Psoas muscle (tissue), 8 donors: ENCODE measurements around the gene SRSF3. TPM values are rescaled to one million over a fixed set of nuclear protein-coding genes. Genes with fewer than 3 reads are reported as not detected.

ENCODE experiments used
- ATAC-seq, 4 donors: fragments of 200-7000 bp; cut with Tn5 transposase; one replicate each; pipeline ENCODE4 v1.9.1; 2020; ENCODE audit warnings: moderate library complexity in 3 of 4, mild to moderate bottlenecking in 2 of 4
- DNase-seq, 2 donors: peaks; one replicate each; pipeline ENCODE4 v3.0.0-alpha.2; 2020
- H3K27ac ChIP-seq: fragments of 200-600 bp; one replicate; pipeline ENCODE4 v1.8.0; 2022
- H3K27me3 ChIP-seq, 3 donors: fragments of 200-600 bp in 1 of 3; one replicate each; pipeline versions ENCODE4 v1.6.1 to v1.8.0; 2013 to 2022; ENCODE audit warnings: low read length in 2 of 3, mild to moderate bottlenecking in 2 of 3, moderate library complexity in 1 of 3; ENCODE audit not compliant: insufficient read depth in 3 of 3
- H3K36me3 ChIP-seq, 2 donors: fragments of 200-600 bp in 1 of 2; one replicate each; pipeline versions ENCODE4 v1.6.1 to v1.8.0; 2013 to 2022; ENCODE audit warnings: low read depth in 1 of 2, mild to moderate bottlenecking in 1 of 2, moderate library complexity in 1 of 2; ENCODE audit not compliant: insufficient read depth in 1 of 2
- H3K4me1 ChIP-seq: fragments of 200-600 bp; one replicate; pipeline ENCODE4 v1.8.0; 2022
- H3K4me3 ChIP-seq: fragments of 200-600 bp; one replicate; pipeline ENCODE4 v1.8.0; 2022; ENCODE audit warnings: mild to moderate bottlenecking
- H3K9me3 ChIP-seq: fragments of 200-600 bp; one replicate; pipeline ENCODE4 v1.8.0; 2022
- CTCF ChIP-seq: fragments of 200-600 bp; IDR thresholded peaks from one replicate; pipeline ENCODE4 v1.8.0; 2022; ENCODE audit warnings: antibody characterized with exemption
- WGBS, 3 donors: extraction: QIAGEN DNeasy Blood & Tissue Kit; methylation state at CpG; one replicate each; pipeline versions ENCODE4 v1.1.6 to v1.1.7; 2013; 5-methylcytosine and 5-hydroxymethylcytosine counted together
- intact Hi-C, 2 donors: fragments of 100-400 bp; cut with DNase I; formaldehyde crosslinking; loops; one replicate each; pipeline versions ENCODE4 v1.11.0 to v1.14.2; 2022
- polyA plus RNA-seq, 3 donors: library from polyadenylated mRNA; stranded (reverse); fragments of 200-250 nt; gene quantifications; one replicate each; pipeline ENCODE4 v1.2.3, GENCODE V29; 2013
- total RNA-seq, 4 donors: library from RNA; stranded (reverse); fragmentation: NEBNext Ultra II Directional in 2 of 4; extraction: Animal tissue kit (Norgen Biotek cat#: 25700) in 2 of 4; gene quantifications; one replicate each; pipeline versions ENCODE4 v1.2.1 to v1.2.4, GENCODE V29; 2021 to 2023
- donor health status: healthy with polysubstance abuse.
- donor health status: DM: no; HTN: no; CAD: no; lungs with moderate emphysema.
- donor health status: Bipolar disorder and iron deficiency.
- donor health status: healthy.
- donor health status: DM: yes; HTN: yes; CAD: no.
- donor health status: DM: no; HTN: no; CAD: no.
- donor health status: DM: no; HTN: no; CAD: no.
- donor health status: DM: yes; HTN: yes; CAD: no.

Gene SRSF3
- total and polyA plus RNA-seq, 7 donors = 64.6 to 267 (median 154) TPM

- H3K27me3 ChIP-seq = no peaks in the 10 kb centered on the region
Measured at GRCh38 chr6:36574679-36575078, 19.5 kb upstream of the SRSF3 start.

GRCh38 chr6:36576578-36576977 lies 17.6 kb upstream of the SRSF3 start:
- Histone ChIP-seq H3K4me3 (no peak overlapping the region), H3K4me1 (no peaks in the 10 kb centered on the region)
- WGBS, 3 donors = 88 to 92% (median 89%) methylated on average over 7 of the region's 7 CpGs

More at GRCh38 chr6:36574679-36575078, 19.5 kb upstream of the SRSF3 start:
- intact Hi-C loops = no loop called here
- DNase-seq (no peak), ATAC-seq (no peak)
- no peak for TF ChIP-seq CTCF
- no peaks in the 10 kb centered on the region for H3K4me1 ChIP-seq
- H3K4me3 ChIP-seq = no peak overlapping the region
- no peak overlapping the region for H3K27ac ChIP-seq
- H3K36me3 ChIP-seq = no peaks in the 10 kb centered on the region
- H3K9me3 ChIP-seq = no peaks in the 10 kb centered on the region

GRCh38 chr6:36577301-36577700 lies 16.9 kb upstream of the SRSF3 start:
- no peak for ATAC-seq
- no peak for TF ChIP-seq CTCF
- WGBS, 3 donors = 34 to 44% (median 42%) methylated on average over 2 of the region's 2 CpGs
- Histone ChIP-seq H3K36me3 (no peaks in the 10 kb centered on the region), H3K27me3 (no peaks in the 10 kb centered on the region), H3K4me3 (no peak overlapping the region), H3K4me1 (no peaks in the 10 kb centered on the region), H3K27ac (no peak overlapping the region), H3K9me3 (no peaks in the 10 kb centered on the region)
- no peak for DNase-seq
- intact Hi-C loops = no loop called here

More at GRCh38 chr6:36576578-36576977, 17.6 kb upstream of the SRSF3 start:
- ATAC-seq = no peak
- no peak for DNase-seq
- H3K27me3 ChIP-seq = no peaks in the 10 kb centered on the region
- intact Hi-C loops = no loop called here
- TF ChIP-seq CTCF = no peak
- no peaks in the 10 kb centered on the region for H3K9me3 ChIP-seq
- H3K27ac ChIP-seq = no peak overlapping the region
- H3K36me3 ChIP-seq = no peaks in the 10 kb centered on the region

- 93 to 96% (median 95%) methylated on average over 5 of the region's 5 CpGs for WGBS, 3 donors
- H3K4me3 ChIP-seq = no peak overlapping the region
- no peak for TF ChIP-seq CTCF
- H3K4me1 ChIP-seq = no peaks in the 10 kb centered on the region
- no peak for DNase-seq
- no peaks in the 10 kb centered on the region for H3K36me3 ChIP-seq
- intact Hi-C loops = no loop called here
- no peak for ATAC-seq
- no peaks in the 10 kb centered on the region for H3K9me3 ChIP-seq
- H3K27ac ChIP-seq = no peak overlapping the region
- H3K27me3 ChIP-seq = no peaks in the 10 kb centered on the region
Measured at GRCh38 chr6:36578030-36578429, 16.1 kb upstream of the SRSF3 start.

GRCh38 chr6:36578431-36578830 lies 15.7 kb upstream of the SRSF3 start:
- H3K9me3 ChIP-seq = no peaks in the 10 kb centered on the region
- WGBS, 3 donors = 96 to 97% (median 96%) methylated on average over 4 of the region's 4 CpGs
- intact Hi-C loops = no loop called here
- no peaks in the 10 kb centered on the region for H3K27me3 ChIP-seq
- ATAC-seq (no peak), DNase-seq (no peak)
- no peaks in the 10 kb centered on the region for H3K36me3 ChIP-seq
- no peak overlapping the region for H3K27ac ChIP-seq
- no peak for TF ChIP-seq CTCF
- no peak overlapping the region for H3K4me3 ChIP-seq
- no peaks in the 10 kb centered on the region for H3K4me1 ChIP-seq
